ENCODE measurements around the gene PLA2G4E. TPM values are rescaled to one million over a fixed set of nuclear protein-coding genes. Genes with fewer than 3 reads are reported as not detected.

The PLA2G4E gene
- total RNA-seq, 1 donor from 2014 or later: not detected

DNA sequence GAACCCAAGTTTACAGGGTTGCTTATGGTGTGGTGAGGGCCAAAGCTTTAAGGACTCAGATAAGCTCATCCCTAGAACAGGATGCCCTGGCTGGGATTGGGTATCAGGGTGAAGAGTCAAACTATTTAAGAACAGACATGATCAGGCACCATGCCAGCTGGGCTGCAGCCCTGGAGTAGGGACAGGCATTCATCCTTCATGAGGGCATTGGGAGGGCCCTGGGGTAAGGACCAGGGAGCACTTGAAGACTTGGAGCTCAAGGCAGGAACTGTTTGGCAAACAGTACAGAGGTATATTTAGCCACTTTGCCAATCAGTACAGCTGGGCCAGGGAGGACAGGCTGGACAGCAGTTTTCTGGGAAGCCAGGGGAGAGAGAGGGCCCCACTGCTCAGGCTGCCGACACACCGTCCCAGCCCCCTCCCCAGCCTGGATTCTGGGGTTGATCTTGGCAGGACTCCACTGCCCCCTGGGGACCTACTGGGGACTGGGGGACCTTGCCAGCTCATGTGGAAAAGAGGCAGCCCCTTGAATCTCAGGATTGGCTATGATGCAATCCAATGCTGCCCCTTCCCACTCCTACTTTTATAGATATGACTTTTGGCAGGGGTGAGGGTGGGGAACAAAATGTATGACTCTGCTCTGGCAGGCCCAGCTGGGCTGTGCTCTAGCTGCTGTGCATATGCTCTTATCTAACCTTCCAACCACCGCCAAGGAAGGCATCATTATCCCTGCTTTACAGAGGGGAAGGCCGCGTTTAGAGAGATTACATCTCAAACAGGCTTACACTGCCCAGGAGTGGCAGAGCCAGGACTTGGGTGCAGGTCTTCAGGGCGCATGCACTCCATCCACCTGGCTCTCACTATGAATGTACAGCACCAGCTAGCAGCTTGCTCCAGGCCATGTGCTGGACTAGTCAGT lies 2.3 kb downstream of the PLA2G4E start:
- no peak for DNase-seq (ENCODE audit: low read depth)
- H3K4me3 ChIP-seq (ENCODE audit: low read depth, low read length): no peak overlapping the region
- TF ChIP-seq, protein P1, sequence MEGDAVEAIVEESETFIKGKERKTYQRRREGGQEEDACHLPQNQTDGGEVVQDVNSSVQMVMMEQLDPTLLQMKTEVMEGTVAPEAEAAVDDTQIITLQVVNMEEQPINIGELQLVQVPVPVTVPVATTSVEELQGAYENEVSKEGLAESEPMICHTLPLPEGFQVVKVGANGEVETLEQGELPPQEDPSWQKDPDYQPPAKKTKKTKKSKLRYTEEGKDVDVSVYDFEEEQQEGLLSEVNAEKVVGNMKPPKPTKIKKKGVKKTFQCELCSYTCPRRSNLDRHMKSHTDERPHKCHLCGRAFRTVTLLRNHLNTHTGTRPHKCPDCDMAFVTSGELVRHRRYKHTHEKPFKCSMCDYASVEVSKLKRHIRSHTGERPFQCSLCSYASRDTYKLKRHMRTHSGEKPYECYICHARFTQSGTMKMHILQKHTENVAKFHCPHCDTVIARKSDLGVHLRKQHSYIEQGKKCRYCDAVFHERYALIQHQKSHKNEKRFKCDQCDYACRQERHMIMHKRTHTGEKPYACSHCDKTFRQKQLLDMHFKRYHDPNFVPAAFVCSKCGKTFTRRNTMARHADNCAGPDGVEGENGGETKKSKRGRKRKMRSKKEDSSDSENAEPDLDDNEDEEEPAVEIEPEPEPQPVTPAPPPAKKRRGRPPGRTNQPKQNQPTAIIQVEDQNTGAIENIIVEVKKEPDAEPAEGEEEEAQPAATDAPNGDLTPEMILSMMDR (conservative IDR thresholded peaks at IDR 0.05; ENCODE audit: low read depth, low read length): no peak

DNA sequence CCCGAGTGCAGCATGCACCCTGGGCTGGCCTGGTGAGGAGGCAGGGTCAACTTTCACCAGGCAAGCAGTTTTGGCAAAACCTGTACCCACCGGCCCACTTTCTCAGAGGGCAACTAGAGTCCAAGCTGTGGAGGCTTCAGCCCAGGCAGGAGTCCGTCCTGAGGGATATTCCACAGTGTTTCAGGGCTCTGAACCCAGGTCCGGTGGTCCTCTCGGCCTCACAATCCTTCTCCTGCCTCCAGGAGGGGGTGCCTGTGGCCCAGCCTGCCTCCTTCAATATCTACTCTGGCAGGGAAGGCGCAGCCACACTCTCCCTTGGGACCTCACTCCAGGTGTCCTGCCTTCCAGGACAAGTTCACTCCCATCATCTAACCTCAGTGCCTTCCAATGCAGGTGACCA lies 3.9 kb downstream of the PLA2G4E start:
- DNase-seq (ENCODE audit: low read depth): no peak
- H3K4me3 ChIP-seq (ENCODE audit: low read depth, low read length): no peak overlapping the region
- TF ChIP-seq, protein P1 (conservative IDR thresholded peaks at IDR 0.05; ENCODE audit: low read depth, low read length): no peak

DNA sequence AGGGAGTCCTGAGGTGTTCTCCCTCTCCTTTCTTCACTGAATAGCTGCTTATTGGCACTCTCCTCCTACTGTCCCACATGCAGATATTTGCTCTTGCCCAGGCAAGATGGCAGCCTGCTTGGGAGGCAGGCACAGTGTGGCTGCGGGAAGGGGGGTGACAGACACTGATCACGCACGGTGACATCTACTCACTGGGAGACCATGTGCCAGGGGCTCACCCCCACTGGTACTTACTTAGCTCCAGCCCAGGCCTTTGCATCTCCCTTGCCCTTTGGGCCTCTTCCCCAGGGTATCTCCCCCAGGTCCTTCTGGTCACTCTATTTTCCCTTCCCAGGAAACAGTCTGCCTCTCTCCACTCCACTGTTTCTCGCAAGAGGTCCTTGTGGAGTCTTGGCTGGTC lies 6.4 kb downstream of the PLA2G4E start:
- no peak for DNase-seq (ENCODE audit: low read depth)
- H3K4me3 ChIP-seq (ENCODE audit: low read depth, low read length): no peak overlapping the region
- TF ChIP-seq, protein P1 (conservative IDR thresholded peaks at IDR 0.05; ENCODE audit: low read depth, low read length): no peak

DNA sequence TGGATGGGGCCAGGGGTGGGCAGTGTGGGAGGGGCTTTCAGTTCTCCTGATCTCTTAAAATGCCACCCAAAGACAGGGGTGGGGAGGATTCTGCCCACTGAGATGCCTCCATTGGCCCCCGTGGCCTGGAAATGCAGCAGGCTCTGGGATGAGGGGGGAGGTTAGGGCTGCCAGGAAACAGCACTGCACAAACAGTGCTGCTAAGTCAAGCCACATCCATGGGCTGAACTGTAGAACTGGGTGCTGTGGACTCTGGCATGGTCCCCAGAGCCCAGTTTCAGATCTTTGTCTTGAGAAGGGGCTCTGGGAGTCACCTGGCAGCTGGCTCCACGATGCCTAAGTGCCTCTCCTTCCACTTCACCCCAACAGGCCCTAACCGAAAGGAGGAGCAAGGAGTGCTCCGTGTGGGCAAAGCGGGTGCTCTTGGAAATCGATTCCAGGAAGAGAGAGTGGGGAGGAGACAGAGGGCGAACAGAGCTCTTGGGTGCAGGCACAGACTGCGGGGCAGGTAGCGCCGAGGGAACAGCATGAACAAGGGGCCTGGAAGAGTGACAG lies 7.8 kb downstream of the PLA2G4E start:
- TF ChIP-seq, protein P1 (conservative IDR thresholded peaks at IDR 0.05; ENCODE audit: low read depth, low read length): no peak
- H3K4me3 ChIP-seq (ENCODE audit: low read depth, low read length): no peak overlapping the region
- no peak for DNase-seq (ENCODE audit: low read depth)

DNA sequence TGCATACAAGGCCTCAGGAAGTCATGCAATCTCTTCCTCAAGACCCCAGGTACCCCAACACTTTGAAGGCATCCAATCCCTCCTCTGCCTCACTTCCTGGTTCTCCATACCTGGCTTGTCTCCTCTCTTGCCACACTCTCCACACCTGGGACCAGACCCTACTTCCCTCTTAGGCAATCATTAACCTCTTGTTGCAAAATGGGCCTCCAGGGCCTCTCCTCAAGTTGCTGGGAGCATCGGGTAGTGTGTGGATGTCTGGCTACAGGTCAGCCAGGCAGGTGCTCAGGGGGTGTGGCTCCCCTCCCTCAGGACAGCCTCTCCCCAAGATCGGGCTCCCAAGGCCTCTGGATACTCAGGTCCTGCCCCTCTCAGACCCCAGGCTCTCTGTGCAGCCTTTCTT lies 8.6 kb downstream of the PLA2G4E start:
- TF ChIP-seq, protein P1 (conservative IDR thresholded peaks at IDR 0.05; ENCODE audit: low read depth, low read length): no peak
- H3K4me3 ChIP-seq (ENCODE audit: low read depth, low read length): no peak overlapping the region
- no peak for DNase-seq (ENCODE audit: low read depth)

DNA sequence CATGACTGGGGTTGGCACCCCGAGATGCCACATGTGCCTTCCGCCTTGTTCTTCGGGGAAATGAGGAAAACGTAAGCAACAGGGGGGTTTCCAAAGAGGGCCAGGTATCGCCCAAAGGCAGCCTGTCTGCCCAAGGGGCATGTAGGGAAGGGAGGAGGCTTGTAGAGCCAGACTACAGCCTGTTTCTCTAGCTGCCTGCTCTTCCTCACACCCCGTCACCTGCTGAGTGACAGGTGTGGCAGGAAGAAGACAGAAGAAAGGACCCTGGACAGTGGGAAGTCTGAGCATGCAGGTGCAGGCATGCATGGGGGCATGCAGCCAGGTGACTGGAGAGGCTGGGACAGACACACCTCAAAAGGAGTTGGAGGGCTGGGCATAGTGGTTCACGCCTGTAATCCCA lies 9.8 kb downstream of the PLA2G4E start:
- no peak for DNase-seq (ENCODE audit: low read depth)
- H3K4me3 ChIP-seq (ENCODE audit: low read depth, low read length): no peak overlapping the region
- TF ChIP-seq, protein P1 (conservative IDR thresholded peaks at IDR 0.05; ENCODE audit: low read depth, low read length): no peak

Data from epithelial cell of proximal tubule (primary cell).